PC-3 (cell line): ENCODE measurements around the gene REG4. TPM values are rescaled to one million over a fixed set of nuclear protein-coding genes. Genes with fewer than 3 reads are reported as not detected.

ENCODE experiments used
- ATAC-seq: fragments of 200-7000 bp; cut with Tn5 transposase; 2 replicates; pipeline ENCODE4 v1.9.1; 2020; ENCODE audit warnings: mild to moderate bottlenecking, moderate library complexity
- BruUV-seq: library from RNA; stranded (reverse); fragments of 400-500 nt; replicated peaks from 2 replicates; lab custom pipeline; 2021; lab: Mats Ljungman, UMichigan
- CTCF ChIA-PET: fragments of 300-600 bp; sonication (Branson Sonifier 250); formaldehyde crosslinking; loops from one replicate; lab custom pipeline; 2022; ENCODE audit warnings: antibody characterized with exemption; lab: Charles Lee
- POLR2A ChIA-PET: fragments of 300-600 bp; sonication (Branson Sonifier 250); formaldehyde crosslinking; loops from one replicate; lab custom pipeline; 2022; ENCODE audit warnings: antibody characterized with exemption; ENCODE audit not compliant: unreplicated experiment; lab: Charles Lee
- DNase-seq: peaks from one replicate; pipeline ENCODE4 v3.0.0-alpha.2; 2015
- H2AFZ ChIP-seq: fragments of 300-600 bp; sonication (generic); 2 replicates; pipeline ENCODE4 v1.6.0; 2016; ENCODE audit warnings: antibody characterized with exemption, low read length
- H3F3A ChIP-seq: fragments of 300-600 bp; sonication (generic); one replicate; pipeline ENCODE4 v1.6.0; 2017; ENCODE audit warnings: antibody characterized with exemption, low read length, control low read depth, mild to moderate bottlenecking; ENCODE audit not compliant: unreplicated experiment
- H3K27ac ChIP-seq: fragments of 300-600 bp; sonication (generic); 2 replicates; pipeline ENCODE4 v1.5.1; 2016; ENCODE audit warnings: mild to moderate bottlenecking, low read length
- H3K27me3 ChIP-seq: fragments of 300-600 bp; sonication (generic); 2 replicates; pipeline ENCODE4 v1.6.1; 2016; ENCODE audit warnings: low read length, mixed read lengths
- H3K36me3 ChIP-seq: fragments of 300-600 bp; sonication (generic); 2 replicates; pipeline ENCODE4 v1.6.1; 2016; ENCODE audit warnings: low read depth, mixed run types, low read length, mixed read lengths
- H3K4me1 ChIP-seq: fragments of 300-600 bp; sonication (generic); 2 replicates; pipeline ENCODE4 v1.5.1; 2016; ENCODE audit warnings: low read length; ENCODE audit not compliant: insufficient read depth
- H3K4me2 ChIP-seq: fragments of 300-600 bp; sonication (generic); 2 replicates; pipeline ENCODE4 v1.6.0; 2016; ENCODE audit warnings: low read length
- H3K4me3 ChIP-seq: fragments of 300-600 bp; sonication (generic); 2 replicates; pipeline ENCODE4 v1.5.1; 2016; ENCODE audit warnings: mild to moderate bottlenecking, low read length, mixed read lengths
- H3K79me2 ChIP-seq: fragments of 300-600 bp; sonication (generic); 2 replicates; pipeline ENCODE4 v1.6.1; 2017; ENCODE audit warnings: low read length, mixed read lengths
- H3K9ac ChIP-seq: fragments of 300-600 bp; sonication (generic); 2 replicates; pipeline ENCODE4 v1.6.0; 2016; ENCODE audit warnings: mild to moderate bottlenecking, low read length
- H3K9me2 ChIP-seq: fragments of 300-600 bp; sonication (generic); replicated peaks from 2 replicates; pipeline ENCODE4 v1.6.1; 2016; ENCODE audit warnings: mixed run types, low read length, mixed read lengths
- H3K9me3 ChIP-seq: fragments of 300-600 bp; sonication (generic); 2 replicates; pipeline ENCODE4 v1.6.1; 2016; ENCODE audit warnings: low read length, mixed read lengths
- H4K20me1 ChIP-seq: fragments of 300-600 bp; sonication (generic); 2 replicates; pipeline ENCODE4 v1.6.1; 2016; ENCODE audit warnings: low read length, mixed read lengths
- CTCF ChIP-seq: fragments of 300-600 bp; sonication (generic); conservative IDR thresholded peaks from 2 replicates; pipeline ENCODE4 v1.5.1; 2017; ENCODE audit warnings: antibody characterized with exemption, low read depth, mild to moderate bottlenecking, low read length
- EZH2 ChIP-seq: fragments of 300-600 bp; sonication (generic); IDR thresholded peaks from one replicate; pipeline ENCODE4 v1.6.1; 2017; ENCODE audit warnings: antibody characterized with exemption, mild to moderate bottlenecking, low read length; ENCODE audit not compliant: unreplicated experiment
- EZH2phosphoT487 ChIP-seq: fragments of 300-600 bp; sonication (generic); IDR thresholded peaks from 2 replicates; pipeline ENCODE4 v1.6.1; 2018; ENCODE audit warnings: mild to moderate bottlenecking, antibody characterized with exemption, low read length, borderline replicate concordance
- intact Hi-C: fragments of 100-400 bp; cut with micrococcal nuclease; formaldehyde crosslinking; loops from 2 replicates; pipeline ENCODE4 v1.9.0; 2023
- total RNA-seq: library from RNA; depleted of rRNA; stranded (reverse); fragments of >200 nt; gene quantifications from 2 replicates; pipeline ENCODE4 v1.2.3, GENCODE V29; 2014; rRNA removed

The REG4 gene
- total RNA-seq, 1 experiment from 2014 or later, result 0.87 TPM

- Histone ChIP-seq H3K4me1 (no peaks in the 10 kb centered on the region), H3K36me3 (no peaks in the 10 kb centered on the region; the same call in 1 of the 2 replicates), H4K20me1 (no peaks in the 10 kb centered on the region), H3K27me3 (no peaks in the 10 kb centered on the region), H2AFZ (no peak overlapping the region), H3K4me3 (no peak overlapping the region), H3K9me3 (no peaks in the 10 kb centered on the region), H3K9me2 (no peaks in the 10 kb centered on the region), H3K4me2 (no peak overlapping the region), H3F3A (no peaks in the 10 kb centered on the region), H3K9ac (no peak overlapping the region), H3K27ac (no peak overlapping the region), H3K79me2 (no peaks in the 10 kb centered on the region)
- no TSS peak for BruUV-seq
- ATAC-seq (no peak), DNase-seq (no peak)
- intact Hi-C loops, result loop anchor here (2.0 to 10.0 kb wide), 3 partner anchors 36 to 130 kb away; no protein-coding TSS in a partner anchor
- TF ChIP-seq EZH2, result no peak
- no peak for TF ChIP-seq EZH2phosphoT487
- TF ChIP-seq CTCF, result no peak
- POLR2A ChIA-PET, result no interaction called here
- CTCF ChIA-PET, result interaction anchor here (0.7 to 0.8 kb wide), 2 partner anchors 64 to 114 kb away, joined by 3 read pairs; no protein-coding TSS in a partner anchor
Observed at GRCh38 chr1:119745034-119745433, 66.2 kb downstream of the REG4 start.

- H3K27me3 ChIP-seq, result no peaks in the 10 kb centered on the region
- BruUV-seq, result no TSS peak
- no peaks in the 10 kb centered on the region for H3K79me2 ChIP-seq
- no peaks in the 10 kb centered on the region for H3K9me2 ChIP-seq
- H3F3A ChIP-seq, result no peaks in the 10 kb centered on the region
- H3K4me2 ChIP-seq, result no peak overlapping the region
- H3K27ac ChIP-seq, result no peak overlapping the region
- DNase-seq, result no peak
- no peaks in the 10 kb centered on the region for H3K9me3 ChIP-seq
- intact Hi-C loops, result loop anchor here (1.0 to 10.0 kb wide), 4 partner anchors 36 to 130 kb away; no protein-coding TSS in a partner anchor
- CTCF ChIA-PET, result interaction anchor here (0.7 kb wide), 1 partner anchor 115 kb away, joined by 3 read pairs; no protein-coding TSS in a partner anchor
- TF ChIP-seq EZH2 (no peak), CTCF (no peak), EZH2phosphoT487 (no peak)
- no peaks in the 10 kb centered on the region for H3K4me1 ChIP-seq
- no peak for ATAC-seq
- H3K36me3 ChIP-seq, result no peaks in the 10 kb centered on the region; the same call in 1 of the 2 replicates
- no peak overlapping the region for H2AFZ ChIP-seq
- H3K9ac ChIP-seq, result no peak overlapping the region
- H3K4me3 ChIP-seq, result no peak overlapping the region
- POLR2A ChIA-PET, result no interaction called here
- no peaks in the 10 kb centered on the region for H4K20me1 ChIP-seq
Observed at GRCh38 chr1:119744598-119744942, 66.7 kb downstream of the REG4 start.

Other genes with a start within 250 kb of the REG4 start
- 3.9 and 5.3 TPM in 2 replicates for gene ZNF697, start 163.2 kb downstream of the REG4 start, total RNA-seq
- 134 and 155 TPM in 2 replicates for gene PHGDH, start 99.5 kb downstream of the REG4 start, total RNA-seq
- not detected in 2 replicates for gene HMGCS2, start 42.6 kb downstream of the REG4 start, total RNA-seq
- not detected in 2 replicates for gene ADAM30, start 85.1 kb upstream of the REG4 start, total RNA-seq